WTC11 (cell line): Measurements from ENCODE around the gene TIMM8B. TPM values are rescaled to one million over a fixed set of nuclear protein-coding genes. Genes with fewer than 3 reads are reported as not detected.
"Not testable (repeated sequence)": the region's sequence is repeated elsewhere in the genome, so short reads cannot be mapped to it uniquely, and the experiment has no call there.

Experiments
- ATAC-seq: fragments of 200-7000 bp; cut with Tn5 transposase; 2 replicates; pipeline ENCODE4 v1.10.0; 2021; ENCODE audit warnings: mild to moderate bottlenecking, moderate library complexity
- CTCF ChIA-PET: fragments of 300-600 bp; sonication (Branson Sonifier 250); formaldehyde crosslinking; loops from one replicate; lab custom pipeline; 2021; ENCODE audit warnings: antibody characterized with exemption; lab: Charles Lee
- POLR2A ChIA-PET: fragments of 350-600 bp; sonication (Branson Sonifier 250); formaldehyde crosslinking; loops from one replicate; lab custom pipeline; 2021; ENCODE audit warnings: antibody characterized with exemption; lab: Charles Lee
- DNase-seq: peaks from one replicate; pipeline ENCODE4 v3.0.0; 2021; ENCODE audit warnings: low spot score
- H3K27ac Mint-ChIP-seq: 2 replicates; pipeline ENCODE4 v1.8.0; 2021; ENCODE audit warnings: mixed read lengths
- H3K27me3 Mint-ChIP-seq: 2 replicates; pipeline ENCODE4 v1.8.0; 2021; ENCODE audit warnings: low read depth, mild to moderate bottlenecking, moderate library complexity, mixed read lengths
- H3K36me3 Mint-ChIP-seq: 2 replicates; pipeline ENCODE4 v1.8.0; 2021; ENCODE audit warnings: mixed read lengths
- H3K4me1 Mint-ChIP-seq: 2 replicates; pipeline ENCODE4 v1.8.0; 2022; ENCODE audit warnings: mixed read lengths
- H3K4me3 Mint-ChIP-seq: 2 replicates; pipeline ENCODE4 v1.8.0; 2021; ENCODE audit warnings: mild to moderate bottlenecking, moderate library complexity, mixed read lengths
- H3K9me3 Mint-ChIP-seq: 2 replicates; pipeline ENCODE4 v1.8.0; 2021; ENCODE audit warnings: mixed read lengths
- CREM ChIP-seq: sonication (generic); formaldehyde crosslinking; IDR thresholded peaks from 2 replicates; pipeline ENCODE4 v1.8.1; 2022; ENCODE audit warnings: mild to moderate bottlenecking, missing genetic modification reagents, moderate library complexity
- FOXK1 ChIP-seq: sonication (generic); formaldehyde crosslinking; IDR thresholded peaks from 2 replicates; pipeline ENCODE4 v1.8.0; 2022; ENCODE audit warnings: mild to moderate bottlenecking, moderate library complexity, missing genetic modification reagents
- NR3C1 ChIP-seq: sonication (generic); formaldehyde crosslinking; conservative IDR thresholded peaks from 2 replicates; pipeline ENCODE4 v1.8.1; 2023; ENCODE audit warnings: low read depth, mild to moderate bottlenecking, missing genetic modification reagents
- TP53 ChIP-seq: sonication (generic); formaldehyde crosslinking; IDR thresholded peaks from 2 replicates; pipeline ENCODE4 v1.8.1; 2023; ENCODE audit warnings: mild to moderate bottlenecking, missing genetic modification reagents
- total RNA-seq: library from RNA; stranded (reverse); gene quantifications from 3 replicates; pipeline ENCODE4 v1.2.3, GENCODE V29; 2021
- TF ChIP-seq, protein P1 (sequence below): sonication (generic); formaldehyde crosslinking; IDR thresholded peaks from 2 replicates; pipeline ENCODE4 v1.8.1; 2023; ENCODE audit warnings: mild to moderate bottlenecking, missing genetic modification reagents
- TF ChIP-seq, protein P2 (sequence below): sonication (generic); formaldehyde crosslinking; IDR thresholded peaks from 2 replicates; pipeline ENCODE4 v1.8.1; 2022; ENCODE audit warnings: mild to moderate bottlenecking, missing genetic modification reagents, moderate library complexity, borderline replicate concordance
- TF ChIP-seq, protein P3 (sequence below): fragments of 250-450 bp; sonication (Bioruptor Pico); IDR thresholded peaks from 2 replicates; pipeline ENCODE4 v2.1.2; 2022; ENCODE audit warnings: mild to moderate bottlenecking, moderate library complexity
- TF ChIP-seq, protein P4 (sequence below): sonication (generic); formaldehyde crosslinking; conservative IDR thresholded peaks from 2 replicates; pipeline ENCODE4 v1.8.1; 2023; ENCODE audit warnings: mild to moderate bottlenecking, low read depth, missing genetic modification reagents, moderate library complexity
- TF ChIP-seq, protein P5 (sequence below): fragments of 250-450 bp; sonication (Bioruptor Pico); IDR thresholded peaks from 2 replicates; pipeline ENCODE4 v1.9.0; 2021; ENCODE audit warnings: mild to moderate bottlenecking, borderline replicate concordance
- TF ChIP-seq, protein P6 (sequence below): fragments of 200-600 bp; IDR thresholded peaks from 2 replicates; pipeline ENCODE4 v1.8.0; 2022; ENCODE audit warnings: antibody characterized with exemption

TIMM8B gene
- total RNA-seq, 1 experiment from 2014 or later = 88.2 TPM

DNA sequence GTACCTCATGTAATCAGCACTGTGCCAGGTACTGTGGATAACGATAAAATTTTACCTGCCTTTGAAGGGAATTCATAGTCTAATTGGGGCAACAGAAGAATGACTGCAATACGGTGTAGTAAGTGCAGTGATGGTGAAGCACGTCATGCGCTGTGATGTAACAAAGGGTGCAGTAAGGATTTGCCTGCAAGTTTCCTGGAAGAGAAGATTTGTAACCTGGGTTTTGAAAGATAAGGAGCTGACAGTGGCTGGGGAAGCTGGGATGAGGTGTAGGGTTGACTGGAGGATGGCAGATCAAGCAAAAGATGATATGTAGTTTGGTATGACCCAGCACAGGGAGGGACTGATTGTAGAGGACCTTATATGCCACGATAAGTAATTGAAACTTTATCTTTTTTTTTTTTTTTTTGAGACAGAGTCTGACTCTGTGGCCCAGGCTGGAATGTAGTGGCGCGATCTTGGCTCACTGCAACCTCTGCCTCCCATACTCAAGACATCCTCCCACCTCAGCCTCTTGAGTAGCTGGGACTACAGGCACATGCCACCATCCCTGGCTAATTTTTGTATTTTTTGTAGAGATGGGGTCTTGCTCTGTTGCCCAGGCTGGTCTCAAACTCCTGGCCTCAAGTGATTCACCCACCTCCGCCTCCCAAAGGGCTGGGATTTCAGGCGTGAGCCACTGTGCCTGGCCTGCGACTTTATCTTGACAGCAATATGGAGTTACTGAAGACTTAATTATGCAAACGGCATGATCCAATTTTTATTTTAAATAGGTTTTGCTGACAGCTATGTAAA is 11.4 kb upstream of the TIMM8B start:
- Mint-ChIP-seq H3K36me3 (peaks cover 18% of the 10 kb centered on the region), H3K27me3 (no peaks in the 10 kb centered on the region), H3K27ac (peak overlapping the region; percentile 4; the same call in 1 of the 2 replicates), H3K9me3 (no peaks in the 10 kb centered on the region), H3K4me3 (no peak overlapping the region), H3K4me1 (no peaks in the 10 kb centered on the region)
- ChIA-PET POLR2A (interaction anchor here (0.7 kb wide), 1 partner anchor 18 kb away, joined by 4 read pairs; no protein-coding TSS in a partner anchor), CTCF (interaction anchor here (1.1 kb wide), 1 partner anchor 16 kb away, joined by 5 read pairs; no protein-coding TSS in a partner anchor)
- no peak for DNase-seq
- TF ChIP-seq FOXK1 (CRISPR knock-in tag) = no peak
- TF ChIP-seq, protein P1, sequence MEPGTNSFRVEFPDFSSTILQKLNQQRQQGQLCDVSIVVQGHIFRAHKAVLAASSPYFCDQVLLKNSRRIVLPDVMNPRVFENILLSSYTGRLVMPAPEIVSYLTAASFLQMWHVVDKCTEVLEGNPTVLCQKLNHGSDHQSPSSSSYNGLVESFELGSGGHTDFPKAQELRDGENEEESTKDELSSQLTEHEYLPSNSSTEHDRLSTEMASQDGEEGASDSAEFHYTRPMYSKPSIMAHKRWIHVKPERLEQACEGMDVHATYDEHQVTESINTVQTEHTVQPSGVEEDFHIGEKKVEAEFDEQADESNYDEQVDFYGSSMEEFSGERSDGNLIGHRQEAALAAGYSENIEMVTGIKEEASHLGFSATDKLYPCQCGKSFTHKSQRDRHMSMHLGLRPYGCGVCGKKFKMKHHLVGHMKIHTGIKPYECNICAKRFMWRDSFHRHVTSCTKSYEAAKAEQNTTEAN (CRISPR knock-in tag) = no peak
- no peak for TF ChIP-seq CREM (CRISPR knock-in tag)
- TF ChIP-seq, protein P2, sequence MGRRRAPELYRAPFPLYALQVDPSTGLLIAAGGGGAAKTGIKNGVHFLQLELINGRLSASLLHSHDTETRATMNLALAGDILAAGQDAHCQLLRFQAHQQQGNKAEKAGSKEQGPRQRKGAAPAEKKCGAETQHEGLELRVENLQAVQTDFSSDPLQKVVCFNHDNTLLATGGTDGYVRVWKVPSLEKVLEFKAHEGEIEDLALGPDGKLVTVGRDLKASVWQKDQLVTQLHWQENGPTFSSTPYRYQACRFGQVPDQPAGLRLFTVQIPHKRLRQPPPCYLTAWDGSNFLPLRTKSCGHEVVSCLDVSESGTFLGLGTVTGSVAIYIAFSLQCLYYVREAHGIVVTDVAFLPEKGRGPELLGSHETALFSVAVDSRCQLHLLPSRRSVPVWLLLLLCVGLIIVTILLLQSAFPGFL (CRISPR knock-in tag) = no peak
- TF ChIP-seq TP53 (CRISPR knock-in tag) = no peak
- no peak for ATAC-seq

DNA sequence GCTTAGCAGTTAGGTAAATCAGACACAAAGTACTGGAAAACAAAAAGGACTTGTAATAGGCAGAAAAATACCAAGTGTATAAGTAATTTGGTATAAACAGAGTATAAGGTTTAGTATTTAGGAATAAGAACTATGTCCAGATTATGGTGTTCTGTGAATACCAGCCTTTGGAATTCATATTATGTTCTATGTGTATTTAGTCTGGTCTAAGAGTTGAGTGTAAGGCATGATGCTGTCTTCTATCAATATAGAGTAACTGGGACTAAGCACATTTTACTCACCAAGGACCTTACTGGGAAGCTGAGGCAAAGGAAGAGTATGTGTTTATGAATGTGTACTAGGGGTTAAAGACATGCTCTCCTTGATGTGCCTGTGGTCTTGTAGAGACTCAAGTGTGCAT is 9.6 kb upstream of the TIMM8B start:
- H3K4me3 Mint-ChIP-seq = no peak overlapping the region
- ATAC-seq (no peak), DNase-seq (no peak)
- H3K36me3 Mint-ChIP-seq = peaks cover 34% of the 10 kb centered on the region
- ChIA-PET CTCF (interaction anchor here (1.1 kb wide), 1 partner anchor 18 kb away, joined by 4 read pairs; no protein-coding TSS in a partner anchor), POLR2A (no interaction called here)
- H3K9me3 Mint-ChIP-seq = no peaks in the 10 kb centered on the region
- no peaks in the 10 kb centered on the region for H3K4me1 Mint-ChIP-seq
- no peaks in the 10 kb centered on the region for H3K27me3 Mint-ChIP-seq
- TF ChIP-seq NR3C1 (CRISPR knock-in tag) = no peak
- TF ChIP-seq, protein P3, sequence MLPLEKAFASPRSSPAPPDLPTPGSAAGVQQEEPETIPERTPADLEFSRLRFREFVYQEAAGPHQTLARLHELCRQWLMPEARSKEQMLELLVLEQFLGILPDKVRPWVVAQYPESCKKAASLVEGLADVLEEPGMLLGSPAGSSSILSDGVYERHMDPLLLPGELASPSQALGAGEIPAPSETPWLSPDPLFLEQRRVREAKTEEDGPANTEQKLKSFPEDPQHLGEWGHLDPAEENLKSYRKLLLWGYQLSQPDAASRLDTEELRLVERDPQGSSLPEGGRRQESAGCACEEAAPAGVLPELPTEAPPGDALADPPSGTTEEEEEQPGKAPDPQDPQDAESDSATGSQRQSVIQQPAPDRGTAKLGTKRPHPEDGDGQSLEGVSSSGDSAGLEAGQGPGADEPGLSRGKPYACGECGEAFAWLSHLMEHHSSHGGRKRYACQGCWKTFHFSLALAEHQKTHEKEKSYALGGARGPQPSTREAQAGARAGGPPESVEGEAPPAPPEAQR (CRISPR knock-in tag) = no peak
- TF ChIP-seq, protein P4, sequence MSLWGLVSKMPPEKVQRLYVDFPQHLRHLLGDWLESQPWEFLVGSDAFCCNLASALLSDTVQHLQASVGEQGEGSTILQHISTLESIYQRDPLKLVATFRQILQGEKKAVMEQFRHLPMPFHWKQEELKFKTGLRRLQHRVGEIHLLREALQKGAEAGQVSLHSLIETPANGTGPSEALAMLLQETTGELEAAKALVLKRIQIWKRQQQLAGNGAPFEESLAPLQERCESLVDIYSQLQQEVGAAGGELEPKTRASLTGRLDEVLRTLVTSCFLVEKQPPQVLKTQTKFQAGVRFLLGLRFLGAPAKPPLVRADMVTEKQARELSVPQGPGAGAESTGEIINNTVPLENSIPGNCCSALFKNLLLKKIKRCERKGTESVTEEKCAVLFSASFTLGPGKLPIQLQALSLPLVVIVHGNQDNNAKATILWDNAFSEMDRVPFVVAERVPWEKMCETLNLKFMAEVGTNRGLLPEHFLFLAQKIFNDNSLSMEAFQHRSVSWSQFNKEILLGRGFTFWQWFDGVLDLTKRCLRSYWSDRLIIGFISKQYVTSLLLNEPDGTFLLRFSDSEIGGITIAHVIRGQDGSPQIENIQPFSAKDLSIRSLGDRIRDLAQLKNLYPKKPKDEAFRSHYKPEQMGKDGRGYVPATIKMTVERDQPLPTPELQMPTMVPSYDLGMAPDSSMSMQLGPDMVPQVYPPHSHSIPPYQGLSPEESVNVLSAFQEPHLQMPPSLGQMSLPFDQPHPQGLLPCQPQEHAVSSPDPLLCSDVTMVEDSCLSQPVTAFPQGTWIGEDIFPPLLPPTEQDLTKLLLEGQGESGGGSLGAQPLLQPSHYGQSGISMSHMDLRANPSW (CRISPR knock-in tag) = no peak
- TF ChIP-seq, protein P5, sequence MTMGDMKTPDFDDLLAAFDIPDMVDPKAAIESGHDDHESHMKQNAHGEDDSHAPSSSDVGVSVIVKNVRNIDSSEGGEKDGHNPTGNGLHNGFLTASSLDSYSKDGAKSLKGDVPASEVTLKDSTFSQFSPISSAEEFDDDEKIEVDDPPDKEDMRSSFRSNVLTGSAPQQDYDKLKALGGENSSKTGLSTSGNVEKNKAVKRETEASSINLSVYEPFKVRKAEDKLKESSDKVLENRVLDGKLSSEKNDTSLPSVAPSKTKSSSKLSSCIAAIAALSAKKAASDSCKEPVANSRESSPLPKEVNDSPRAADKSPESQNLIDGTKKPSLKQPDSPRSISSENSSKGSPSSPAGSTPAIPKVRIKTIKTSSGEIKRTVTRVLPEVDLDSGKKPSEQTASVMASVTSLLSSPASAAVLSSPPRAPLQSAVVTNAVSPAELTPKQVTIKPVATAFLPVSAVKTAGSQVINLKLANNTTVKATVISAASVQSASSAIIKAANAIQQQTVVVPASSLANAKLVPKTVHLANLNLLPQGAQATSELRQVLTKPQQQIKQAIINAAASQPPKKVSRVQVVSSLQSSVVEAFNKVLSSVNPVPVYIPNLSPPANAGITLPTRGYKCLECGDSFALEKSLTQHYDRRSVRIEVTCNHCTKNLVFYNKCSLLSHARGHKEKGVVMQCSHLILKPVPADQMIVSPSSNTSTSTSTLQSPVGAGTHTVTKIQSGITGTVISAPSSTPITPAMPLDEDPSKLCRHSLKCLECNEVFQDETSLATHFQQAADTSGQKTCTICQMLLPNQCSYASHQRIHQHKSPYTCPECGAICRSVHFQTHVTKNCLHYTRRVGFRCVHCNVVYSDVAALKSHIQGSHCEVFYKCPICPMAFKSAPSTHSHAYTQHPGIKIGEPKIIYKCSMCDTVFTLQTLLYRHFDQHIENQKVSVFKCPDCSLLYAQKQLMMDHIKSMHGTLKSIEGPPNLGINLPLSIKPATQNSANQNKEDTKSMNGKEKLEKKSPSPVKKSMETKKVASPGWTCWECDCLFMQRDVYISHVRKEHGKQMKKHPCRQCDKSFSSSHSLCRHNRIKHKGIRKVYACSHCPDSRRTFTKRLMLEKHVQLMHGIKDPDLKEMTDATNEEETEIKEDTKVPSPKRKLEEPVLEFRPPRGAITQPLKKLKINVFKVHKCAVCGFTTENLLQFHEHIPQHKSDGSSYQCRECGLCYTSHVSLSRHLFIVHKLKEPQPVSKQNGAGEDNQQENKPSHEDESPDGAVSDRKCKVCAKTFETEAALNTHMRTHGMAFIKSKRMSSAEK (CRISPR knock-in tag) = no peak
- TF ChIP-seq, protein P6, sequence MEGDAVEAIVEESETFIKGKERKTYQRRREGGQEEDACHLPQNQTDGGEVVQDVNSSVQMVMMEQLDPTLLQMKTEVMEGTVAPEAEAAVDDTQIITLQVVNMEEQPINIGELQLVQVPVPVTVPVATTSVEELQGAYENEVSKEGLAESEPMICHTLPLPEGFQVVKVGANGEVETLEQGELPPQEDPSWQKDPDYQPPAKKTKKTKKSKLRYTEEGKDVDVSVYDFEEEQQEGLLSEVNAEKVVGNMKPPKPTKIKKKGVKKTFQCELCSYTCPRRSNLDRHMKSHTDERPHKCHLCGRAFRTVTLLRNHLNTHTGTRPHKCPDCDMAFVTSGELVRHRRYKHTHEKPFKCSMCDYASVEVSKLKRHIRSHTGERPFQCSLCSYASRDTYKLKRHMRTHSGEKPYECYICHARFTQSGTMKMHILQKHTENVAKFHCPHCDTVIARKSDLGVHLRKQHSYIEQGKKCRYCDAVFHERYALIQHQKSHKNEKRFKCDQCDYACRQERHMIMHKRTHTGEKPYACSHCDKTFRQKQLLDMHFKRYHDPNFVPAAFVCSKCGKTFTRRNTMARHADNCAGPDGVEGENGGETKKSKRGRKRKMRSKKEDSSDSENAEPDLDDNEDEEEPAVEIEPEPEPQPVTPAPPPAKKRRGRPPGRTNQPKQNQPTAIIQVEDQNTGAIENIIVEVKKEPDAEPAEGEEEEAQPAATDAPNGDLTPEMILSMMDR = no peak
- TF ChIP-seq, all 79 proteins: peak for 0
- no peak overlapping the region for H3K27ac Mint-ChIP-seq

DNA sequence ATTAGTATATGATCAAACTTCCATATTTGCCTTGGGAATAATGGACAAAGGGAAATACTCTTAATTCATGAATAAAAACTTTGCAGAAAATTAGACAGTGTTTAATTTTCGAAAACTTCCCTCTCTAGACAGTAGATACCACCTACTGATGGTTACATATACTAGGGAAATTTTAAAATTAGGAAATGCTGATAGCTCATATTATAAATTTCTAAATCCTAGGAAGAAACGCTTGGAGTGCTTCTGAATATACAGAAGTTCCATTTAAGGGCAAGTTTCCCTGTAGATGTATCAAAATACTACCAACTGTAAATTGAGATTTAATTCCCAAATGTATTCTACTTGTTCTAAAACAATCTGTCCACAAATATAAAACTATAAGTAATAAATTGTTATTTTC is 8.7 kb upstream of the TIMM8B start:
- H3K36me3 Mint-ChIP-seq = peaks cover 43% of the 10 kb centered on the region
- H3K4me3 Mint-ChIP-seq, H3K4me1 Mint-ChIP-seq, H3K9me3 Mint-ChIP-seq, H3K27ac Mint-ChIP-seq, DNase-seq, H3K27me3 Mint-ChIP-seq, ATAC-seq, CTCF ChIA-PET, POLR2A ChIA-PET: not testable (repeated sequence)
